Adrenal gland (tissue), 5 donors: ENCODE results near the gene GNL1.

Source experiments
- POLR2A ChIP-seq, 2 donors: fragments of 450-650 bp; IDR thresholded peaks; one replicate each; pipeline ENCODE4 v1.6.1; 2017; ENCODE audit warnings: antibody characterized with exemption in 2 of 2, mild to moderate bottlenecking in 2 of 2, moderate library complexity in 1 of 2
- TF ChIP-seq, protein P1 (sequence below), 6 experiments: fragments of 450-650 bp in 4 of 6; fragments of 200-600 bp in 2 of 6; sonication (generic) in 1 of 6; IDR thresholded peaks; 1 replicate in 5 of 6; 2 replicates in 1 of 6; pipeline versions ENCODE4 v1.5.1 to v1.8.0; 2016 to 2021; ENCODE audit warnings: antibody characterized with exemption in 6 of 6, mild to moderate bottlenecking in 2 of 6, moderate library complexity in 1 of 6
- donor health status: DM: no; HTN: no; CAD: no.

DNA sequence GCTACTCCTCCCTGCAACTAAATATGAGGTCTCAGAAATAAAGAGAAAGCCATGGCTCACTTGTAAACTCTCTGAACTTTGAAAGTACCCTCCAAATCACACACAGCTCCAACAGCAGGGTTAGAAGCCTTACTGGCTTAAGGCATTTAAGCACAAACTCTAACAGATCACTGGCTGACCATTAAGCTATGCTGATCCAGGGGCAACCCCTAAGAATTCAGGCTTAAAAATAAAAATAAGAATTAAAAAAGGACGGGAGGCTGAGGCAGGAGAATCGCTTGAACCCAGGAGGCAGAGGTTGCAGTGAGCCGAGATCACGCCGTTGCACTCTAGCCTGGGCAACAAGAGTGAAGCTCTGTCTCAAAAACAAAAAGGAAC, 45.1 kb downstream of the GNL1 start:
- TF ChIP-seq, protein P1, sequence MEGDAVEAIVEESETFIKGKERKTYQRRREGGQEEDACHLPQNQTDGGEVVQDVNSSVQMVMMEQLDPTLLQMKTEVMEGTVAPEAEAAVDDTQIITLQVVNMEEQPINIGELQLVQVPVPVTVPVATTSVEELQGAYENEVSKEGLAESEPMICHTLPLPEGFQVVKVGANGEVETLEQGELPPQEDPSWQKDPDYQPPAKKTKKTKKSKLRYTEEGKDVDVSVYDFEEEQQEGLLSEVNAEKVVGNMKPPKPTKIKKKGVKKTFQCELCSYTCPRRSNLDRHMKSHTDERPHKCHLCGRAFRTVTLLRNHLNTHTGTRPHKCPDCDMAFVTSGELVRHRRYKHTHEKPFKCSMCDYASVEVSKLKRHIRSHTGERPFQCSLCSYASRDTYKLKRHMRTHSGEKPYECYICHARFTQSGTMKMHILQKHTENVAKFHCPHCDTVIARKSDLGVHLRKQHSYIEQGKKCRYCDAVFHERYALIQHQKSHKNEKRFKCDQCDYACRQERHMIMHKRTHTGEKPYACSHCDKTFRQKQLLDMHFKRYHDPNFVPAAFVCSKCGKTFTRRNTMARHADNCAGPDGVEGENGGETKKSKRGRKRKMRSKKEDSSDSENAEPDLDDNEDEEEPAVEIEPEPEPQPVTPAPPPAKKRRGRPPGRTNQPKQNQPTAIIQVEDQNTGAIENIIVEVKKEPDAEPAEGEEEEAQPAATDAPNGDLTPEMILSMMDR (IDR thresholded peaks at IDR 0.05), result no peak
- TF ChIP-seq POLR2A (IDR thresholded peaks at IDR 0.05), result no peak
